HepG2 (cell line): ENCODE measurements around the gene CLDN4. TPM values are rescaled to one million over a fixed set of nuclear protein-coding genes. Genes with fewer than 3 reads are reported as not detected.

Experiments
- ATAC-seq: fragments of 200-7000 bp; cut with Tn5 transposase; 3 replicates; pipeline ENCODE4 v1.9.1; 2020; ENCODE audit warnings: mild to moderate bottlenecking, moderate library complexity
- BruUV-seq: library from RNA; stranded (reverse); fragments of 400-500 nt; replicated peaks from 2 replicates; lab custom pipeline; 2021; lab: Mats Ljungman, UMichigan
- CTCF ChIA-PET: fragments of 300-600 bp; formaldehyde crosslinking; extraction: SDS; loops from one replicate; lab custom pipeline; 2021; ENCODE audit warnings: low total read pairs, inconsistent platforms, low intra/inter-chr PET ratio; lab: Yijun Ruan, JAX
- POLR2A ChIA-PET: fragments of 350-600 bp; sonication (Branson Sonifier 250); formaldehyde crosslinking; loops from one replicate; lab custom pipeline; 2020; ENCODE audit warnings: antibody characterized with exemption, inconsistent platforms; lab: Yijun Ruan, JAX
- DNase-seq: peaks from one replicate; pipeline ENCODE4 v3.0.0-alpha.2; 2015; ENCODE audit warnings: low spot score
- FAIRE-seq: peaks from 3 replicates; lab custom pipeline; 2011; peaks lifted over from hg19 to GRCh38; lab: Jason Lieb, UNC
- H2AFZ ChIP-seq: one replicate; pipeline ENCODE4 v1.6.1; 2011; ENCODE audit warnings: low read length, inconsistent platforms
- H3K27ac ChIP-seq: fragments of 300-600 bp; 3 replicates; pipeline ENCODE4 v1.8.0; 2011; ENCODE audit warnings: mixed run types, mild to moderate bottlenecking, mixed read lengths, low read length, inconsistent platforms; ENCODE audit not compliant: insufficient read depth; ENCODE audit errors: extremely low read length
- H3K27me3 ChIP-seq, 2 experiments: fragments of 200-600 bp in 1 of 2; 2 replicates in 1 of 2; 3 replicates in 1 of 2; pipeline versions ENCODE4 v1.6.0 to v1.8.0; 2011; ENCODE audit warnings: low read length in 2 of 2, mild to moderate bottlenecking in 2 of 2, moderate library complexity in 2 of 2, inconsistent platforms in 1 of 2; ENCODE audit not compliant: insufficient read depth in 2 of 2, control insufficient read depth in 1 of 2
- H3K36me3 ChIP-seq, 2 experiments: fragments of 200-600 bp in 1 of 2; replicated peaks in 1 of 2; 2 replicates in 1 of 2; 3 replicates in 1 of 2; pipeline versions ENCODE4 v1.5.1 to v1.8.0; 2011; ENCODE audit warnings: low read length in 2 of 2, inconsistent platforms in 1 of 2; ENCODE audit not compliant: insufficient read depth in 2 of 2, control insufficient read depth in 1 of 2
- H3K4me1 ChIP-seq: 2 replicates; pipeline ENCODE4 v1.5.1; 2012; ENCODE audit warnings: low read length, inconsistent platforms; ENCODE audit not compliant: insufficient read depth
- H3K4me2 ChIP-seq: 2 replicates; pipeline ENCODE4 v1.6.0; 2011; ENCODE audit warnings: low read depth, low read length, inconsistent platforms
- H3K4me3 ChIP-seq, 3 experiments: fragments of 200-600 bp in 1 of 3; sonication (generic), shearing (Covaris generic) in 1 of 3; replicated peaks in 1 of 3; 2 replicates each; pipeline ENCODE4 v1.5.1; 2011 to 2016; ENCODE audit warnings: low read length in 3 of 3, inconsistent platforms in 2 of 3, low read depth in 2 of 3, mild to moderate bottlenecking in 2 of 3, control low read depth in 1 of 3, mixed read lengths in 1 of 3; ENCODE audit not compliant: insufficient read depth in 1 of 3
- H3K79me2 ChIP-seq: one replicate; pipeline ENCODE4 v1.6.1; 2011; ENCODE audit warnings: low read length, inconsistent platforms; ENCODE audit not compliant: insufficient read depth
- H3K9ac ChIP-seq: 2 replicates; pipeline ENCODE4 v1.6.0; 2011; ENCODE audit warnings: mild to moderate bottlenecking, low read depth, low read length, inconsistent platforms; ENCODE audit not compliant: insufficient read depth
- H3K9me3 ChIP-seq: 2 replicates; pipeline ENCODE4 v1.5.1; 2012; ENCODE audit warnings: mild to moderate bottlenecking, low read length
- H4K20me1 ChIP-seq: 2 replicates; pipeline ENCODE4 v1.6.0; 2011; ENCODE audit warnings: inconsistent platforms, mild to moderate bottlenecking, low read length, moderate library complexity; ENCODE audit not compliant: insufficient read depth
- FOXJ3 ChIP-seq: sonication (generic); formaldehyde crosslinking; IDR thresholded peaks from 2 replicates; pipeline ENCODE4 v1.4.0; 2020; ENCODE audit warnings: missing genetic modification reagents, mild to moderate bottlenecking, borderline replicate concordance
- GABPA ChIP-seq, 2 experiments: IDR thresholded peaks; 2 replicates each; pipeline ENCODE4 v1.6.1; 2011 to 2016; ENCODE audit warnings: low read depth in 2 of 2, low read length in 1 of 2, missing biosample characterization in 1 of 2, missing genetic modification characterization in 1 of 2
- HOXA3 ChIP-seq: sonication (generic); formaldehyde crosslinking; IDR thresholded peaks from 2 replicates; pipeline ENCODE4 v1.5.0; 2020; ENCODE audit warnings: missing genetic modification reagents
- KDM2A ChIP-seq: sonication (generic); formaldehyde crosslinking; IDR thresholded peaks from 2 replicates; pipeline ENCODE4 v1.4.0; 2020; ENCODE audit warnings: low read depth, missing genetic modification reagents, borderline replicate concordance
- KMT2A ChIP-seq: sonication (generic); formaldehyde crosslinking; IDR thresholded peaks from 2 replicates; pipeline ENCODE4 v1.4.0; 2020; ENCODE audit warnings: missing genetic modification reagents
- MEF2D ChIP-seq: sonication (generic); formaldehyde crosslinking; IDR thresholded peaks from 2 replicates; pipeline ENCODE4 v1.5.1; 2020; ENCODE audit warnings: mild to moderate bottlenecking, missing genetic modification reagents
- MIER3 ChIP-seq: IDR thresholded peaks from 2 replicates; pipeline ENCODE4 v1.6.1; 2016; ENCODE audit warnings: missing compliant biosample characterization, borderline replicate concordance
- MIXL1 ChIP-seq: IDR thresholded peaks from 2 replicates; pipeline ENCODE4 v1.6.1; 2016
- MTERF4 ChIP-seq: sonication (generic); formaldehyde crosslinking; IDR thresholded peaks from 2 replicates; pipeline ENCODE4 v1.8.0; 2023; ENCODE audit warnings: mild to moderate bottlenecking, missing genetic modification reagents
- NFE2L2 ChIP-seq: fragments of 150-350 bp; IDR thresholded peaks from 2 replicates; pipeline ENCODE4 v1.6.1; 2014; ENCODE audit warnings: low read length
- NFKB2 ChIP-seq: sonication (generic); formaldehyde crosslinking; IDR thresholded peaks from 2 replicates; pipeline ENCODE4 v1.4.0; 2020; ENCODE audit warnings: missing genetic modification reagents, borderline replicate concordance
- SRSF4 ChIP-seq: fragments of 200-400 bp; formaldehyde crosslinking; IDR thresholded peaks from one replicate; pipeline ENCODE4 v1.6.1; 2018; ENCODE audit warnings: mild to moderate bottlenecking, low read depth, low read length, moderate library complexity; ENCODE audit not compliant: poor library complexity, severe bottlenecking
- U2AF2 ChIP-seq: fragments of 200-400 bp; formaldehyde crosslinking; IDR thresholded peaks from 2 replicates; pipeline ENCODE4 v1.6.1; 2017; ENCODE audit warnings: low read depth, mild to moderate bottlenecking, low read length
- ZBTB2 ChIP-seq: sonication (generic); formaldehyde crosslinking; IDR thresholded peaks from 2 replicates; pipeline ENCODE4 v1.8.0; 2022; ENCODE audit warnings: low read depth, missing genetic modification reagents
- ZFAT ChIP-seq: sonication (generic); formaldehyde crosslinking; conservative IDR thresholded peaks from 2 replicates; pipeline ENCODE4 v1.8.1; 2023; ENCODE audit warnings: missing genetic modification reagents, inconsistent platforms
- ZNF614 ChIP-seq: IDR thresholded peaks from 2 replicates; pipeline ENCODE4 v1.6.1; 2018; ENCODE audit warnings: missing biosample characterization, missing genetic modification reagents, inconsistent platforms, borderline replicate concordance
- ZNF781 ChIP-seq: sonication (generic); formaldehyde crosslinking; IDR thresholded peaks from 2 replicates; pipeline ENCODE4 v1.5.1; 2020; ENCODE audit warnings: borderline replicate concordance, mild to moderate bottlenecking, missing genetic modification reagents; ENCODE audit errors: not compliant biosample characterization
- WGBS: methylation state at CpG from one replicate; pipeline ENCODE4 v1.1.6; 2017; ENCODE audit warnings: low lambda C conversion rate; 5-methylcytosine and 5-hydroxymethylcytosine counted together
- in situ Hi-C: cut with HindIII; loops from 2 replicates; pipeline ENCODE4 v1.10.0; 2017; ENCODE audit warnings: low pct_unique_long_range_greater_than_20kb; ENCODE audit not compliant: extremely low pct_ligation_motif_present
- intact Hi-C: fragments of 100-400 bp; cut with micrococcal nuclease; formaldehyde crosslinking; loops from one replicate; pipeline ENCODE4 v1.10.0; 2022; ENCODE audit not compliant: unreplicated experiment
- polyA plus RNA-seq, 8 experiments: library from polyadenylated mRNA; depleted of rRNA in 3 of 8; stranded (reverse) in 7 of 8; unstranded in 1 of 8; fragments of >200 nt; fragmentation: Illumina TruSeq in 4 of 8; extraction: Trizol in 4 of 8; gene quantifications; 2 replicates each; pipeline versions ENCODE4 v1.2.1 to v1.2.3, GENCODE V29; 2011 to 2016; ENCODE audit warnings: low read depth in 4 of 8, missing spikeins in 1 of 8, mixed read lengths in 1 of 8; ENCODE audit not compliant: insufficient read depth in 1 of 8
- total RNA-seq, 5 experiments: library from RNA; depleted of rRNA; stranded (reverse); fragments of >200 nt; fragmentation: Illumina TruSeq; extraction: Trizol; gene quantifications; 2 replicates each; pipeline ENCODE4 v1.2.3, GENCODE V29; 2016; ENCODE audit warnings: low read depth in 1 of 5
- TF ChIP-seq, protein P1 (sequence below): sonication (generic); formaldehyde crosslinking; IDR thresholded peaks from 2 replicates; pipeline ENCODE4 v1.8.0; 2022; ENCODE audit warnings: mild to moderate bottlenecking, missing genetic modification reagents
- TF ChIP-seq, protein P2 (sequence below): sonication (generic); formaldehyde crosslinking; IDR thresholded peaks from 2 replicates; pipeline ENCODE4 v1.5.0; 2020; ENCODE audit warnings: mild to moderate bottlenecking, missing genetic modification reagents, moderate library complexity

CLDN4 gene
- total and polyA plus RNA-seq, 2 of the 13 experiments (the other 11 are each of a cell fraction or from before 2014, with no cell fraction given), result 28.2 to 35.7 TPM

DNA sequence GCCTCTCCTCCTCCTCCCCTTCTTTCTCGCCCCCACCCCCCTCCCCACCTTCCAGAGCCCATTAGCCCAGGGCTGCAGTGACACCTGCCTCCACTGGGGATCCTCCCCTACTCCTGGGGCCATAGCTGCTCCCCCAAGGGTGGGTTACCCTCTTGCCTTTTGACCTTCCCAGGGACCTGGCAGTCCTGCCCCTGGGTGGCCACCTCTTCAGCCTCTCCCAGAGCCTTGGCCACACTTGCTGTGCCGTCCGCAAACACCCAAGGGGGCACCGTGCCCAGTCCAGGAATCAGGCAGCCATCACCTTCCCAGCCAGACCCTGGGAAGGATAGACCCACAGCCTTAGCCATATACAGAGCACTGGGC is 19.8 kb upstream of the CLDN4 start (continued):
- TF ChIP-seq, protein P1, sequence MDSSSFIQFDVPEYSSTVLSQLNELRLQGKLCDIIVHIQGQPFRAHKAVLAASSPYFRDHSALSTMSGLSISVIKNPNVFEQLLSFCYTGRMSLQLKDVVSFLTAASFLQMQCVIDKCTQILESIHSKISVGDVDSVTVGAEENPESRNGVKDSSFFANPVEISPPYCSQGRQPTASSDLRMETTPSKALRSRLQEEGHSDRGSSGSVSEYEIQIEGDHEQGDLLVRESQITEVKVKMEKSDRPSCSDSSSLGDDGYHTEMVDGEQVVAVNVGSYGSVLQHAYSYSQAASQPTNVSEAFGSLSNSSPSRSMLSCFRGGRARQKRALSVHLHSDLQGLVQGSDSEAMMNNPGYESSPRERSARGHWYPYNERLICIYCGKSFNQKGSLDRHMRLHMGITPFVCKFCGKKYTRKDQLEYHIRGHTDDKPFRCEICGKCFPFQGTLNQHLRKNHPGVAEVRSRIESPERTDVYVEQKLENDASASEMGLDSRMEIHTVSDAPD, result no peak
- TF ChIP-seq NFE2L2 (no peak), U2AF2 (no peak), GABPA (IDR thresholded peaks at IDR 0.05; ENCODE audit: low read depth, low read length) (no peak), GABPA (CRISPR knock-in tag; IDR thresholded peaks at IDR 0.05; ENCODE audit: low read depth) (no peak), MTERF4 (no peak), ZFAT (no peak)

DNA sequence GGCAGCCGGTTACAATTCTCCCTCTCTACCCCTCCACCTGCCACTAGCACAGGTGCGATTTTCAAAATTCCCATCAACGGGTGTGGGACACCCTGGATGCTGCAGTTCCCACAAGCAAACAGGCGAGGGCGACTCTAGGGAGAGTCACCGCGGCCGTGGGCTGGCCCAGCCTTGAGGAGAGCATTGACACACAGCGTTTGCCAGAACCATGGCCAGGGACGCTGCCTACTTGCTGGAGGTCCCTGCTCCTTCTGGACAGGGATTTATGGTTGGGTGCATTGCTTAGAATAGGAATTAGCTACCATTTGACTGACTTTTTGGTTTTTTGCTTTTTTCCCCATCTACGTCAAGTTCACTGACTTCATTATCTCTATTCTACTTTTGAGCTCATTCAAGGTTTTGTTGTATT is 19.0 kb upstream of the CLDN4 start:
- BruUV-seq, result no TSS peak
- CTCF ChIA-PET, result interaction anchor here (3.5 kb wide), 1 partner anchor 43 kb away, joined by 62 read pairs; no protein-coding TSS in a partner anchor
- TF ChIP-seq KMT2A (CRISPR knock-in tag) (peak; percentile 47; the same call in 1 of the 2 replicates), KDM2A (CRISPR knock-in tag) (peak; percentile 80), MIER3 (CRISPR knock-in tag) (no peak), ZBTB2 (CRISPR knock-in tag) (no peak), FOXJ3 (CRISPR knock-in tag) (no peak), ZNF781 (CRISPR knock-in tag) (no peak), MIXL1 (CRISPR knock-in tag) (no peak), NFKB2 (CRISPR knock-in tag) (no peak), HOXA3 (CRISPR knock-in tag) (peak; percentile 42; the same call in 1 of the 2 replicates), SRSF4 (no peak), ZNF614 (CRISPR knock-in tag) (no peak), MEF2D (CRISPR knock-in tag) (no peak)
- TF ChIP-seq, protein P2, sequence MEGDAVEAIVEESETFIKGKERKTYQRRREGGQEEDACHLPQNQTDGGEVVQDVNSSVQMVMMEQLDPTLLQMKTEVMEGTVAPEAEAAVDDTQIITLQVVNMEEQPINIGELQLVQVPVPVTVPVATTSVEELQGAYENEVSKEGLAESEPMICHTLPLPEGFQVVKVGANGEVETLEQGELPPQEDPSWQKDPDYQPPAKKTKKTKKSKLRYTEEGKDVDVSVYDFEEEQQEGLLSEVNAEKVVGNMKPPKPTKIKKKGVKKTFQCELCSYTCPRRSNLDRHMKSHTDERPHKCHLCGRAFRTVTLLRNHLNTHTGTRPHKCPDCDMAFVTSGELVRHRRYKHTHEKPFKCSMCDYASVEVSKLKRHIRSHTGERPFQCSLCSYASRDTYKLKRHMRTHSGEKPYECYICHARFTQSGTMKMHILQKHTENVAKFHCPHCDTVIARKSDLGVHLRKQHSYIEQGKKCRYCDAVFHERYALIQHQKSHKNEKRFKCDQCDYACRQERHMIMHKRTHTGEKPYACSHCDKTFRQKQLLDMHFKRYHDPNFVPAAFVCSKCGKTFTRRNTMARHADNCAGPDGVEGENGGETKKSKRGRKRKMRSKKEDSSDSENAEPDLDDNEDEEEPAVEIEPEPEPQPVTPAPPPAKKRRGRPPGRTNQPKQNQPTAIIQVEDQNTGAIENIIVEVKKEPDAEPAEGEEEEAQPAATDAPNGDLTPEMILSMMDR, result peak; percentile 92

More for the DNA sequence above, 19.0 kb upstream of the CLDN4 start:
- Histone ChIP-seq H3K4me2 (no peak overlapping the region), H3K27me3 (peaks cover 0 to 1% of the 10 kb centered on the region in 2 experiments; a peak in 2 of 5 replicates), H3K36me3 (no peaks in the 10 kb centered on the region), H3K4me1 (no peaks in the 10 kb centered on the region), H4K20me1 (no peaks in the 10 kb centered on the region), H3K27ac (no peak overlapping the region), H3K4me3 (no peak overlapping the region), H3K9ac (no peak overlapping the region), H3K9me3 (no peaks in the 10 kb centered on the region), H2AFZ (no peak overlapping the region), H3K79me2 (no peaks in the 10 kb centered on the region)
- 27% methylated on average over 4 of the region's 11 CpGs for WGBS
- peak; percentile 54 for DNase-seq
- peak; percentile 98 for ATAC-seq
- peak; percentile 66 for FAIRE-seq
- intact Hi-C loops (loop anchor here (1.0 kb wide), 1 partner anchor 44 kb away; no protein-coding TSS in a partner anchor), in situ Hi-C loops (loop anchor here (5.0 kb wide), 1 partner anchor 46 kb away; no protein-coding TSS in a partner anchor)
- POLR2A ChIA-PET, result interaction anchor here (1.0 kb wide), 1 partner anchor 18 kb away, joined by 4 read pairs; no protein-coding TSS in a partner anchor
